ENCODE measurements around the gene SUSD3.

SUSD3 gene

GRCh38 chr9:93108291-93109041 lies 50.0 kb downstream of the SUSD3 start:
- H3K4me3 ChIP-seq (ENCODE audit: low read depth, low read length): no peak overlapping the region
- TF ChIP-seq, protein P1, sequence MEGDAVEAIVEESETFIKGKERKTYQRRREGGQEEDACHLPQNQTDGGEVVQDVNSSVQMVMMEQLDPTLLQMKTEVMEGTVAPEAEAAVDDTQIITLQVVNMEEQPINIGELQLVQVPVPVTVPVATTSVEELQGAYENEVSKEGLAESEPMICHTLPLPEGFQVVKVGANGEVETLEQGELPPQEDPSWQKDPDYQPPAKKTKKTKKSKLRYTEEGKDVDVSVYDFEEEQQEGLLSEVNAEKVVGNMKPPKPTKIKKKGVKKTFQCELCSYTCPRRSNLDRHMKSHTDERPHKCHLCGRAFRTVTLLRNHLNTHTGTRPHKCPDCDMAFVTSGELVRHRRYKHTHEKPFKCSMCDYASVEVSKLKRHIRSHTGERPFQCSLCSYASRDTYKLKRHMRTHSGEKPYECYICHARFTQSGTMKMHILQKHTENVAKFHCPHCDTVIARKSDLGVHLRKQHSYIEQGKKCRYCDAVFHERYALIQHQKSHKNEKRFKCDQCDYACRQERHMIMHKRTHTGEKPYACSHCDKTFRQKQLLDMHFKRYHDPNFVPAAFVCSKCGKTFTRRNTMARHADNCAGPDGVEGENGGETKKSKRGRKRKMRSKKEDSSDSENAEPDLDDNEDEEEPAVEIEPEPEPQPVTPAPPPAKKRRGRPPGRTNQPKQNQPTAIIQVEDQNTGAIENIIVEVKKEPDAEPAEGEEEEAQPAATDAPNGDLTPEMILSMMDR (IDR thresholded peaks at IDR 0.05; ENCODE audit: borderline replicate concordance, insufficient read depth, low read depth, low read length): no peak

DNA sequence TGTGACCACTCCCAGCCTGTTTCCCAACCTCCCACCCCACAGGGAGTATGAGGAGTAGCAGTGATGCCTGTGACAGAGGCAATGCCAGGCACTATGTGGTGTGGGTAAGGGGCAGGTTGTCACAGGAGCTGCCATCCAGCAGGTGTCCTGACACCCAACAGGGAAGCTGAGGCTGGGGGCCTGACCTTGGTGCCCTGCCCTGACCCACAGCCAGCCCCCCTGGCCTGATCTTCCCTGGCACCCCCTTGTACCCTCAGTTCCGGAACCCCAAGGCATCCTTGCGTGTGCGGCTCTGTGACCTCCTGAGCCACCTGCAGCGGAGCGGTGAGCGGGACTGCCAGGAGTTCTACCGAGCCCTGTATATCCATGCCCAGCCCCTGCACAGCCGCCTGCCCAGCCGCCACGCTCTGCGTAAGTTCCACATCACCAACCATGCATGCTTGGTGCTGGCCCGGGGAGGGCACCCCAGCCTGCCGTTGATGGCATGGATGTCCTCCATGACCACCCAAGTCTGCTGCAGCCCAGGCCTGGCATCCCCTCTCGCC lies 51.9 kb downstream of the SUSD3 start:
- TF ChIP-seq, protein P1 (IDR thresholded peaks at IDR 0.05; ENCODE audit: borderline replicate concordance, insufficient read depth, low read depth, low read length): no peak
- no peak overlapping the region for H3K4me3 ChIP-seq (ENCODE audit: low read depth, low read length)

GRCh38 chr9:93111001-93111370 lies 52.5 kb downstream of the SUSD3 start:
- TF ChIP-seq, protein P1 (IDR thresholded peaks at IDR 0.05; ENCODE audit: borderline replicate concordance, insufficient read depth, low read depth, low read length): no peak

GRCh38 chr9:93111371-93112115 lies 53.0 kb downstream of the SUSD3 start:
- no peak overlapping the region for H3K4me3 ChIP-seq (ENCODE audit: low read depth, low read length)
- TF ChIP-seq, protein P1 (IDR thresholded peaks at IDR 0.05; ENCODE audit: borderline replicate concordance, insufficient read depth, low read depth, low read length): no peak

More at GRCh38 chr9:93111001-93111370, 52.5 kb downstream of the SUSD3 start:
- no peak overlapping the region for H3K4me3 ChIP-seq (ENCODE audit: low read depth, low read length)

GRCh38 chr9:93112116-93112863 lies 53.8 kb downstream of the SUSD3 start:
- TF ChIP-seq, protein P1 (IDR thresholded peaks at IDR 0.05; ENCODE audit: borderline replicate concordance, insufficient read depth, low read depth, low read length): no peak
- H3K4me3 ChIP-seq (ENCODE audit: low read depth, low read length): no peak overlapping the region

DNA sequence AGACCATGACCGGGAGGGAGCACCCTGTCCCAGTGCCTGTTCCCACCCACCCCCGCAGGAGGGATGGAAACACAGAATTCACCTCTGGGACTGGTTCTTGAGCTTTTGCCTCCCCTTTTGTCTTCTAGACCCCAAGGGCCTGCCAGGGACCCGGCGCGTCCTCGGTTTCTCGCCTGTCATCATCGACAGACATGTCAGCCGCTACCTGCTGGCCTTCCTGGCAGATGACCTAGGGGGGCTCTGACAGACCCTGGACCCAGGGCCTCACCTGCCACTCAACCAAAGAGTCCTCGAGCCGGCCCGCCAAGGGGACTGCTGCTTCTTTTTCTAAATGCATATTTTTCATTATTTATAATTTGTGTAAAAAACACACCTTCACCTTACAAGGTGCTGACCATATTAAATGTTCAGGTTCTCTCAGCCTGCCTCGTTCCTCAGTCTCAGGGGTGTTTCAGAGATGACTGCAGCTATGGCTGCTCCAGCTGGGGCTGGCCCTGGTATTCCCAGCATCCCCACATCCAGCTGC lies 54.4 kb downstream of the SUSD3 start:
- H3K4me3 ChIP-seq (ENCODE audit: low read depth, low read length): no peak overlapping the region
- TF ChIP-seq, protein P1 (IDR thresholded peaks at IDR 0.05; ENCODE audit: borderline replicate concordance, insufficient read depth, low read depth, low read length): no peak

All from GM12875 (cell line).